WTC11 (cell line): ENCODE measurements around the gene PLLP. TPM values are rescaled to one million over a fixed set of nuclear protein-coding genes. Genes with fewer than 3 reads are reported as not detected.

Experiments
- AR ChIP-seq: fragments of 250-450 bp; sonication (Bioruptor Pico); IDR thresholded peaks from 2 replicates; pipeline ENCODE4 v1.9.0; 2021; ENCODE audit warnings: mild to moderate bottlenecking
- ARID4B ChIP-seq: sonication (generic); formaldehyde crosslinking; IDR thresholded peaks from 2 replicates; pipeline ENCODE4 v1.8.0; 2023; ENCODE audit warnings: missing genetic modification reagents, mild to moderate bottlenecking, borderline replicate concordance
- ATF2 ChIP-seq: sonication (generic); formaldehyde crosslinking; IDR thresholded peaks from 2 replicates; pipeline ENCODE4 v1.8.1; 2022; ENCODE audit warnings: low read depth, missing genetic modification reagents, borderline replicate concordance
- EMX1 ChIP-seq: fragments of 250-450 bp; sonication (Bioruptor Pico); IDR thresholded peaks from 2 replicates; pipeline ENCODE4 v1.8.0; 2021; ENCODE audit warnings: mild to moderate bottlenecking
- ERG ChIP-seq: fragments of 250-450 bp; sonication (Bioruptor Pico); IDR thresholded peaks from 2 replicates; pipeline ENCODE4 v1.8.0; 2021; ENCODE audit warnings: mild to moderate bottlenecking
- JAZF1 ChIP-seq: fragments of 250-450 bp; sonication (Bioruptor Pico); IDR thresholded peaks from 2 replicates; pipeline ENCODE4 v1.9.0; 2021; ENCODE audit warnings: moderate library complexity, mild to moderate bottlenecking, inconsistent platforms
- NR1H2 ChIP-seq: sonication (generic); formaldehyde crosslinking; IDR thresholded peaks from 2 replicates; pipeline ENCODE4 v1.9.0; 2021; ENCODE audit warnings: mild to moderate bottlenecking, moderate library complexity, missing genetic modification reagents
- NR2C2 ChIP-seq: sonication (generic); formaldehyde crosslinking; IDR thresholded peaks from 2 replicates; pipeline ENCODE4 v1.8.0; 2022; ENCODE audit warnings: mild to moderate bottlenecking, missing genetic modification reagents
- PRDM15 ChIP-seq: sonication (generic); formaldehyde crosslinking; IDR thresholded peaks from 2 replicates; pipeline ENCODE4 v1.8.0; 2022; ENCODE audit warnings: missing genetic modification reagents
- PREB ChIP-seq: sonication (generic); formaldehyde crosslinking; IDR thresholded peaks from 2 replicates; pipeline ENCODE4 v1.8.1; 2022; ENCODE audit warnings: mild to moderate bottlenecking, missing genetic modification reagents, moderate library complexity, borderline replicate concordance
- SMAD3 ChIP-seq: sonication (generic); formaldehyde crosslinking; IDR thresholded peaks from 2 replicates; pipeline ENCODE4 v1.8.0; 2022; ENCODE audit warnings: missing genetic modification reagents, mild to moderate bottlenecking, borderline replicate concordance
- TEAD4 ChIP-seq: sonication (generic); formaldehyde crosslinking; IDR thresholded peaks from 2 replicates; pipeline ENCODE4 v1.8.0; 2022; ENCODE audit warnings: mild to moderate bottlenecking, missing genetic modification reagents
- ZNF219 ChIP-seq: sonication (generic); formaldehyde crosslinking; IDR thresholded peaks from 2 replicates; pipeline ENCODE4 v1.8.0; 2023; ENCODE audit warnings: missing genetic modification reagents, mild to moderate bottlenecking, borderline replicate concordance
- ZNF232 ChIP-seq: sonication (generic); formaldehyde crosslinking; IDR thresholded peaks from 2 replicates; pipeline ENCODE4 v1.8.0; 2022; ENCODE audit warnings: mild to moderate bottlenecking, missing genetic modification reagents
- ZNF281 ChIP-seq: sonication (generic); formaldehyde crosslinking; IDR thresholded peaks from 2 replicates; pipeline ENCODE4 v1.8.0; 2023; ENCODE audit warnings: mild to moderate bottlenecking, missing genetic modification reagents
- total RNA-seq: library from RNA; stranded (reverse); gene quantifications from 3 replicates; pipeline ENCODE4 v1.2.3, GENCODE V29; 2021

PLLP gene
- total RNA-seq, 1 experiment from 2014 or later, result 2.8 TPM

- no peak for TF ChIP-seq ERG (CRISPR knock-in tag)
- TF ChIP-seq AR (CRISPR knock-in tag), result no peak
- TF ChIP-seq JAZF1 (CRISPR knock-in tag), result no peak
- TF ChIP-seq ZNF281 (CRISPR knock-in tag), result no peak
- peak; percentile 93 for TF ChIP-seq PRDM15 (CRISPR knock-in tag)
- no peak for TF ChIP-seq ATF2 (CRISPR knock-in tag)
- no peak for TF ChIP-seq EMX1 (CRISPR knock-in tag)
- no peak for TF ChIP-seq PREB
- TF ChIP-seq NR2C2 (CRISPR knock-in tag), result no peak
- no peak; the same call in 1 of the 2 replicates for TF ChIP-seq SMAD3 (CRISPR knock-in tag)
- TF ChIP-seq ZNF219 (CRISPR knock-in tag), result no peak
- TF ChIP-seq ZNF232, result no peak; the same call in 1 of the 2 replicates
- peak; percentile 67; the same call in 1 of the 2 replicates for TF ChIP-seq ARID4B
- TF ChIP-seq TEAD4 (CRISPR knock-in tag), result no peak
- TF ChIP-seq NR1H2 (CRISPR knock-in tag), result no peak
These were observed 39.6 kb downstream of the PLLP start, which contains the start of gene ARL2BP (continued) for GRCh38 chr16:57244767-57245471.
